ENCODE measurements around the gene GALNT3. TPM values are rescaled to one million over a fixed set of nuclear protein-coding genes. Genes with fewer than 3 reads are reported as not detected.

GALNT3 gene
- total RNA-seq (0.21 and 0.39 TPM in 2 replicates), polyA plus RNA-seq (not detected in 2 replicates)

DNA sequence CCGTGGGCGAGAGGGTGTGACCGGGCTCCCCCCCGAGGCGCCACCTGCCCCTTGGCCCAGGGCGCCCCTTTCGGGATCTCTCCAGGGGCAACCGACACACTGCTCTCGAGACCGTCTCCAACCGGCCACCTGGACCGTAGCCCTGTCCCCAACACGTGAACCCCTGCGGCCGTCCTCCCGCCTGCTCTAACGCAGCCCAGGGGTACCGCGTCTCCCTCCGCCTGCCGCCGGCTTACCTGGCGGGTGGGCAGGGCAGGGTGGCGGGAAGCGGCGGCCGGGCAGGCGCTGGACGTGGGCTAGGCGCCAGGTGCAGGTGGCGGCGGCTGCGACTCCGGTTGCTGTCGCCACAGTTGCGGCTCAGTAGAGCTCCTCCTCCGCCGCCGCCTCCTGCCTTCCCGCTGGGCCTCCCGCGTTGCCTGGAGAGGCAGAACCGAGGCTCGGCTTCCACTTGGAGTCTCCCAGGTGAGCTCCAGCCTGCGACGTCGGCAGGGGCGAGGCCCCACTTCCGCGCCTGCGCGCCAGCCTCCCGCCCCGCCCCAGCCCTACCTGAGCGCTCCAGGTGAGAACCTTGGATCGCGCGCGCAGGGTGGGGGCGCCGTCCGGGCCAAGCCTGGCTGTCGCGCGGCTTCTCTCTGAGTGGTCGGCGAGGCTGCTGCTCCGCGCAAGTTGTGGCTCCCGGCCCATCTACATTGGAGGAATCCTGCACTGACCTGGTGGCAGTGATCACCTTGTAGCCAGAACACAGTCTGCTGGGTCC, at the start of gene GALNT3:
TSS of gene GALNT3 (minus strand) at position 469 of the 757 bp plus-strand sequence. CDS start 23,547 bp downstream, outside the sequence.
- H3K27me3 ChIP-seq: peaks cover 83% of the 10 kb centered on the region
- peak in 1 of 2 donors; percentile 34 for DNase-seq (ENCODE audit: low read depth in 1 of 2, low spot score in 1 of 2)
- no peaks in the 10 kb centered on the region for H3K36me3 ChIP-seq
- H3K4me1 ChIP-seq (ENCODE audit: low read depth): peaks cover 4% of the 10 kb centered on the region
- no peak within 1 kb of the TSS for H3K27ac ChIP-seq
- no peak for TF ChIP-seq CTCF (IDR thresholded peaks at IDR 0.05; ENCODE audit: low read depth, low read length)
- H3K4me3 ChIP-seq: peak within 1 kb of the TSS; percentile 45
- H3K9me3 ChIP-seq (ENCODE audit: low read depth): no peaks in the 10 kb centered on the region

- no peak overlapping the region for H3K4me3 ChIP-seq
- no peak for TF ChIP-seq CTCF (IDR thresholded peaks at IDR 0.05; ENCODE audit: low read depth, low read length)
- no peaks in the 10 kb centered on the region for H3K27me3 ChIP-seq
- no peaks in the 10 kb centered on the region for H3K36me3 ChIP-seq
- H3K9me3 ChIP-seq (ENCODE audit: low read depth): no peaks in the 10 kb centered on the region
- no peaks in the 10 kb centered on the region for H3K4me1 ChIP-seq (ENCODE audit: low read depth)
- DNase-seq (ENCODE audit: low read depth in 1 of 2, low spot score in 1 of 2): no peak
- no peak overlapping the region for H3K27ac ChIP-seq
These were observed 49.3 kb upstream of the GALNT3 start for GRCh38 chr2:165843351-165843750.

GRCh38 chr2:165840333-165840958, 46.4 kb upstream of the GALNT3 start:
- H3K4me1 ChIP-seq (ENCODE audit: low read depth): no peaks in the 10 kb centered on the region
- no peak overlapping the region for H3K4me3 ChIP-seq
- DNase-seq (ENCODE audit: low read depth in 1 of 2, low spot score in 1 of 2): no peak
- H3K27ac ChIP-seq: no peak overlapping the region
- H3K27me3 ChIP-seq: no peaks in the 10 kb centered on the region
- TF ChIP-seq CTCF (IDR thresholded peaks at IDR 0.05; ENCODE audit: low read depth, low read length): no peak
- H3K9me3 ChIP-seq (ENCODE audit: low read depth): no peaks in the 10 kb centered on the region
- no peaks in the 10 kb centered on the region for H3K36me3 ChIP-seq

GRCh38 chr2:165839610-165840009, 45.6 kb upstream of the GALNT3 start:
- H3K27me3 ChIP-seq: no peaks in the 10 kb centered on the region
- DNase-seq (ENCODE audit: low read depth in 1 of 2, low spot score in 1 of 2): no peak
- H3K9me3 ChIP-seq (ENCODE audit: low read depth): no peaks in the 10 kb centered on the region
- no peaks in the 10 kb centered on the region for H3K36me3 ChIP-seq
- no peak for TF ChIP-seq CTCF (IDR thresholded peaks at IDR 0.05; ENCODE audit: low read depth, low read length)
- no peak overlapping the region for H3K4me3 ChIP-seq
- no peaks in the 10 kb centered on the region for H3K4me1 ChIP-seq (ENCODE audit: low read depth)
- H3K27ac ChIP-seq: no peak overlapping the region

GRCh38 chr2:165837122-165837521, 43.1 kb upstream of the GALNT3 start:
- Histone ChIP-seq H3K9me3 (ENCODE audit: low read depth) (no peaks in the 10 kb centered on the region), H3K4me3 (no peak overlapping the region), H3K27me3 (no peaks in the 10 kb centered on the region), H3K27ac (no peak overlapping the region), H3K4me1 (ENCODE audit: low read depth) (no peaks in the 10 kb centered on the region), H3K36me3 (no peaks in the 10 kb centered on the region)
- no peak for TF ChIP-seq CTCF (IDR thresholded peaks at IDR 0.05; ENCODE audit: low read depth, low read length)
- no peak for DNase-seq (ENCODE audit: low read depth in 1 of 2, low spot score in 1 of 2)
